Gastrocnemius medialis (tissue), 4 donors: Measurements from ENCODE around the gene SRPK2.
"Not testable (repeated sequence)": the region's sequence is repeated elsewhere in the genome, so short reads cannot be mapped to it uniquely, and the experiment has no call there.

Source experiments
- POLR2A ChIP-seq, 2 donors: fragments of 450-650 bp; IDR thresholded peaks; one replicate each; pipeline ENCODE4 v1.6.1; 2017; ENCODE audit warnings: antibody characterized with exemption in 2 of 2, mild to moderate bottlenecking in 2 of 2, moderate library complexity in 2 of 2
- TF ChIP-seq, protein P1 (sequence below), 5 experiments: fragments of 450-650 bp in 3 of 5; fragments of 200-600 bp in 2 of 5; sonication (generic) in 2 of 5; IDR thresholded peaks in 4 of 5; conservative IDR thresholded peaks in 1 of 5; 1 replicate in 4 of 5; 2 replicates in 1 of 5; pipeline ENCODE4 v1.5.1; 2016 to 2019; ENCODE audit warnings: antibody characterized with exemption in 5 of 5, mild to moderate bottlenecking in 3 of 5, moderate library complexity in 3 of 5

DNA sequence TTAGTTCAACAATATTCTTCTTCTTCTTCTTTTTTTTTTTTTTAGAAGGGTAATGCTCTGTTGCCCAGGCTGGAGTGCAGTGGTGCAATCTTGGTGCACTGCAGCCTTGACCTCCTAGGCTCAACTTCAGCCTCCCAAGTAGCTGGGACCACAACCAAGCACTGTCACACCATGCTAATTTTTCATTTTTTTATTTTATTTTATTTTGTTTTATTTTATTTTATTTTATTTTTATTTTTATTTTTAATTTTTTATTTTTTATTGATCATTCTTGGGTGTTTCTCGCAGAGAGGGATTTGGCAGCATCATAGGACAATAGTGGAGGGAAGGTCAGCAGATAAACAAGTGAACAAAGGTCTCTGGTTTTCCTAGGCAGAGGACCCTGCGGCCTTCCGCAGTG is 21.1 kb upstream of the SRPK2 start:
- TF ChIP-seq, protein P1, sequence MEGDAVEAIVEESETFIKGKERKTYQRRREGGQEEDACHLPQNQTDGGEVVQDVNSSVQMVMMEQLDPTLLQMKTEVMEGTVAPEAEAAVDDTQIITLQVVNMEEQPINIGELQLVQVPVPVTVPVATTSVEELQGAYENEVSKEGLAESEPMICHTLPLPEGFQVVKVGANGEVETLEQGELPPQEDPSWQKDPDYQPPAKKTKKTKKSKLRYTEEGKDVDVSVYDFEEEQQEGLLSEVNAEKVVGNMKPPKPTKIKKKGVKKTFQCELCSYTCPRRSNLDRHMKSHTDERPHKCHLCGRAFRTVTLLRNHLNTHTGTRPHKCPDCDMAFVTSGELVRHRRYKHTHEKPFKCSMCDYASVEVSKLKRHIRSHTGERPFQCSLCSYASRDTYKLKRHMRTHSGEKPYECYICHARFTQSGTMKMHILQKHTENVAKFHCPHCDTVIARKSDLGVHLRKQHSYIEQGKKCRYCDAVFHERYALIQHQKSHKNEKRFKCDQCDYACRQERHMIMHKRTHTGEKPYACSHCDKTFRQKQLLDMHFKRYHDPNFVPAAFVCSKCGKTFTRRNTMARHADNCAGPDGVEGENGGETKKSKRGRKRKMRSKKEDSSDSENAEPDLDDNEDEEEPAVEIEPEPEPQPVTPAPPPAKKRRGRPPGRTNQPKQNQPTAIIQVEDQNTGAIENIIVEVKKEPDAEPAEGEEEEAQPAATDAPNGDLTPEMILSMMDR (IDR thresholded peaks at IDR 0.05 in 4 of 5, conservative IDR thresholded peaks at IDR 0.05 in 1 of 5): not testable (repeated sequence)
- not testable (repeated sequence) for TF ChIP-seq POLR2A (IDR thresholded peaks at IDR 0.05)
